Kidney (tissue), 22 donors: Measurements from ENCODE around the gene OR2W1. TPM values are rescaled to one million over a fixed set of nuclear protein-coding genes. Genes with fewer than 3 reads are reported as not detected.

Experiments used
- DNase-seq, 5 donors: peaks; one replicate each; pipeline ENCODE4 v3.0.0-alpha.2; 2013 to 2020
- FAIRE-seq: peaks from 2 replicates; lab custom pipeline; 2012; peaks lifted over from hg19 to GRCh38; lab: Jason Lieb, UNC
- H3K27ac ChIP-seq, 2 donors: one replicate each; pipeline ENCODE4 v1.7.0; 2013; ENCODE audit warnings: low read depth in 2 of 2, low read length in 2 of 2, inconsistent platforms in 1 of 2
- H3K27me3 ChIP-seq: one replicate; pipeline ENCODE4 v1.7.1; 2013; ENCODE audit warnings: low read length, inconsistent platforms; ENCODE audit not compliant: control insufficient read depth, insufficient read depth
- H3K36me3 ChIP-seq, 3 donors: one replicate each; pipeline versions ENCODE4 v1.7.0 to v1.7.1; 2013; ENCODE audit warnings: low read length in 3 of 3, control low read depth in 1 of 3, inconsistent platforms in 1 of 3; ENCODE audit not compliant: insufficient read depth in 3 of 3, control insufficient read depth in 2 of 3
- H3K4me1 ChIP-seq, 3 donors: one replicate each; pipeline versions ENCODE4 v1.7.0 to v1.7.1; 2013; ENCODE audit warnings: low read length in 3 of 3, inconsistent platforms in 1 of 3, low read depth in 1 of 3; ENCODE audit not compliant: control insufficient read depth in 2 of 3, insufficient read depth in 2 of 3
- H3K4me3 ChIP-seq, 3 donors: one replicate each; pipeline versions ENCODE4 v1.7.0 to v1.8.1; 2013; ENCODE audit warnings: low read length in 3 of 3, control low read depth in 1 of 3, inconsistent platforms in 1 of 3
- H3K9ac ChIP-seq, 3 donors: one replicate each; pipeline versions ENCODE4 v1.7.0 to v1.7.1; 2013; ENCODE audit warnings: low read length in 3 of 3, control low read depth in 1 of 3, inconsistent platforms in 1 of 3
- H3K9me3 ChIP-seq, 3 donors: one replicate each; pipeline versions ENCODE4 v1.7.0 to v1.7.1; 2013; ENCODE audit warnings: low read length in 3 of 3, control low read depth in 1 of 3, inconsistent platforms in 1 of 3; ENCODE audit not compliant: control insufficient read depth in 2 of 3, insufficient read depth in 1 of 3
- CTCF ChIP-seq: IDR thresholded peaks from 3 replicates; pipeline ENCODE4 v1.5.1; 2012; ENCODE audit warnings: mild to moderate bottlenecking, moderate library complexity, borderline replicate concordance; ENCODE audit not compliant: insufficient read depth; ENCODE audit errors: extremely low read depth
- intact Hi-C: fragments of 100-400 bp; cut with DNase I; formaldehyde crosslinking; loops from one replicate; pipeline ENCODE4 v1.11.1; 2022
- long read RNA-seq, 10 donors: library from polyadenylated mRNA in 1 of 10; unstranded in 1 of 10; transcript quantifications; one replicate each; pipeline ENCODE4 v2.0.0 and lab custom pipeline, GENCODE V29; 2021 to 2026
- polyA plus RNA-seq: library from polyadenylated mRNA; stranded (reverse); fragments of 350-450 nt; fragmentation: Illumina TruSeq; extraction: RNeasy Lipid Tissue Mini Kit (QIAGEN cat#74804); gene quantifications from one replicate; pipeline ENCODE4 v1.2.3, GENCODE V29; 2014; ENCODE audit warnings: low read depth, low replicate concordance; ENCODE audit not compliant: insufficient read depth
- total RNA-seq: library from RNA; stranded (reverse); fragmentation: NEBNext Ultra II Directional; extraction: Animal tissue kit (Norgen Biotek cat#: 25700); gene quantifications from one replicate; pipeline ENCODE4 v1.2.1, GENCODE V29; 2021
- donor health status: control.
- donor health status: control.
- donor health status: control.
- donor health status: control.
- donor health status: control.
- donor health status: DM: yes; HTN: yes; CAD: no.
- donor health status: Normal renal cell carcinoma (clear cell type).

OR2W1 gene
- total RNA-seq (not detected), polyA plus RNA-seq (not detected)
- long read RNA-seq, donor 1 = 0 reads
- long read RNA-seq, donor 2 = 0 reads
- long read RNA-seq, donor 3 = 0 reads
- long read RNA-seq, donor 4 = 0 reads
- long read RNA-seq, donor 5 = 0 reads
- long read RNA-seq, donor 6 = 0 reads
- long read RNA-seq, donor 7 = 0 reads
- long read RNA-seq, donor 8 = 0 reads
- long read RNA-seq, donor 9 = 0 reads
- long read RNA-seq, donor 10 = 0 reads

GRCh38 chr6:29045075-29045474 lies at the start of gene OR2W1:
Gene OR2W1 (minus strand): TSS chr6:29045175. CDS start chr6:29045175, 0 bp downstream.
- no peak within 1 kb of the TSS for H3K4me3 ChIP-seq
- H3K27ac ChIP-seq = no peak within 1 kb of the TSS
- no peaks in the 10 kb centered on the region for H3K9me3 ChIP-seq
- DNase-seq (no peak), FAIRE-seq (no peak)
- intact Hi-C loops = no loop called here
- H3K9ac ChIP-seq = no peak within 1 kb of the TSS
- TF ChIP-seq CTCF = no peak
- no peaks in the 10 kb centered on the region for H3K27me3 ChIP-seq
- no peaks in the 10 kb centered on the region for H3K36me3 ChIP-seq
- H3K4me1 ChIP-seq = no peaks in the 10 kb centered on the region

GRCh38 chr6:29092957-29093356 lies 48.0 kb upstream of the OR2W1 start:
- no peak overlapping the region for H3K4me3 ChIP-seq
- intact Hi-C loops = no loop called here
- FAIRE-seq (no peak), DNase-seq (no peak)
- H3K9me3 ChIP-seq = no peaks in the 10 kb centered on the region
- TF ChIP-seq CTCF = no peak
- no peaks in the 10 kb centered on the region for H3K4me1 ChIP-seq
- H3K27ac ChIP-seq = no peak overlapping the region
- H3K27me3 ChIP-seq = peaks cover 2% of the 10 kb centered on the region
- H3K36me3 ChIP-seq = no peaks in the 10 kb centered on the region
- H3K9ac ChIP-seq = no peak overlapping the region

- Histone ChIP-seq H3K27me3 (no peaks in the 10 kb centered on the region), H3K9me3 (no peaks in the 10 kb centered on the region), H3K36me3 (no peaks in the 10 kb centered on the region), H3K4me3 (no peak within 1 kb of the TSS), H3K4me1 (no peaks in the 10 kb centered on the region), H3K27ac (no peak within 1 kb of the TSS), H3K9ac (no peak within 1 kb of the TSS)
- intact Hi-C loops = no loop called here
- FAIRE-seq (no peak), DNase-seq (no peak)
- no peak for TF ChIP-seq CTCF
Observed at GRCh38 chr6:29087213-29087612, 42.2 kb upstream of the OR2W1 start, which contains the start of gene OR2B3. Gene OR2B3 (minus strand): TSS chr6:29087313. CDS start chr6:29087248, 65 bp downstream.
